ENCODE results near the gene DEPDC4.
"Not testable (repeated sequence)": the region's sequence is repeated elsewhere in the genome, so short reads cannot be mapped to it uniquely, and the experiment has no call there.

The DEPDC4 gene

DNA sequence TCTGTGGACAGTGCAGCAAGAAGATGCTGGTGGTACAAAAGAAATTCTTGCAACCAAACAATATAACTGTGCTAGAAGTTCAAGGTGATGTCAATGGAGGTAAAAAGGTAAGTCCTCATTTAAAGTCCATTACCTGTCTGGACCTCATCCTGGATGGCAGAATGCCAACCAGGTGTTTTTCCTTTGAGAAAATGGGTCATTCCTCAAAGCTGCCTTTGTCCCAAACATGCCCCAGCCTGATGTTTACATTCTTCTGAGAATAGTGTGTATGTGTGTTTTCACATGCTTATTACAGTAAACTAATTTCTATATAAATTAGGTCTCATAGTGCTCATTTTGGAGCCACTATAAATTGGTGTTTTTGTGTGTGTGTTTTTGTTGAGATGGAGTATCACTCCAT is 41.4 kb downstream of the DEPDC4 start:
- Histone ChIP-seq H3K27me3 (no peaks in the 10 kb centered on the region), H3K4me3 (ENCODE audit: low read depth, low read length) (no peak overlapping the region), H3K4me1 (no peaks in the 10 kb centered on the region), H3K36me3 (no peaks in the 10 kb centered on the region; the same call in none of the 2 replicates), H3K9me3 (no peaks in the 10 kb centered on the region)
- no peak for DNase-seq
- TF ChIP-seq, protein P1, sequence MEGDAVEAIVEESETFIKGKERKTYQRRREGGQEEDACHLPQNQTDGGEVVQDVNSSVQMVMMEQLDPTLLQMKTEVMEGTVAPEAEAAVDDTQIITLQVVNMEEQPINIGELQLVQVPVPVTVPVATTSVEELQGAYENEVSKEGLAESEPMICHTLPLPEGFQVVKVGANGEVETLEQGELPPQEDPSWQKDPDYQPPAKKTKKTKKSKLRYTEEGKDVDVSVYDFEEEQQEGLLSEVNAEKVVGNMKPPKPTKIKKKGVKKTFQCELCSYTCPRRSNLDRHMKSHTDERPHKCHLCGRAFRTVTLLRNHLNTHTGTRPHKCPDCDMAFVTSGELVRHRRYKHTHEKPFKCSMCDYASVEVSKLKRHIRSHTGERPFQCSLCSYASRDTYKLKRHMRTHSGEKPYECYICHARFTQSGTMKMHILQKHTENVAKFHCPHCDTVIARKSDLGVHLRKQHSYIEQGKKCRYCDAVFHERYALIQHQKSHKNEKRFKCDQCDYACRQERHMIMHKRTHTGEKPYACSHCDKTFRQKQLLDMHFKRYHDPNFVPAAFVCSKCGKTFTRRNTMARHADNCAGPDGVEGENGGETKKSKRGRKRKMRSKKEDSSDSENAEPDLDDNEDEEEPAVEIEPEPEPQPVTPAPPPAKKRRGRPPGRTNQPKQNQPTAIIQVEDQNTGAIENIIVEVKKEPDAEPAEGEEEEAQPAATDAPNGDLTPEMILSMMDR (IDR thresholded peaks at IDR 0.05; ENCODE audit: low read depth, low read length), result no peak

DNA sequence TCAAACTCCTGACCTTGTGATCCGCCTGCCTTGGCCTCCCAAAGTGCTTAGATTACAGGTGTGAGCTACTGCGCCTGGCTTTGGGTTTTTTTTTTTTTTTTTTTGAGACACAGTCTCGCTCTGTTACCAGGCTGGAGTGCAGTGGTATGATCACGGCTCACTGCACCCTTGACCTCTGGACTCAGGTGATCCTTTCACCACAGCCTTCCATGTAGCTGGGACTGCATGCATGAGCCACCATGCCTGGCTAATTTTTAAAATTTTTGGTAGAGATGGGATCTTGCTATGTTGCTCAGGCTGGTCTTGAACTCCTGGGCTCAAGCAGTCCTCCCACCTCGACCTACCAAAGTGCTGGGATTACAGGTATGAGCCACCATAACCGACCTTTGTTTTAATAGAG is 44.7 kb downstream of the DEPDC4 start:
- H3K4me1 ChIP-seq; H3K27me3 ChIP-seq; H3K9me3 ChIP-seq; DNase-seq; H3K4me3 ChIP-seq (ENCODE audit: low read depth, low read length): not testable (repeated sequence)
- peaks cover 15% of the 10 kb centered on the region for H3K36me3 ChIP-seq

DNA sequence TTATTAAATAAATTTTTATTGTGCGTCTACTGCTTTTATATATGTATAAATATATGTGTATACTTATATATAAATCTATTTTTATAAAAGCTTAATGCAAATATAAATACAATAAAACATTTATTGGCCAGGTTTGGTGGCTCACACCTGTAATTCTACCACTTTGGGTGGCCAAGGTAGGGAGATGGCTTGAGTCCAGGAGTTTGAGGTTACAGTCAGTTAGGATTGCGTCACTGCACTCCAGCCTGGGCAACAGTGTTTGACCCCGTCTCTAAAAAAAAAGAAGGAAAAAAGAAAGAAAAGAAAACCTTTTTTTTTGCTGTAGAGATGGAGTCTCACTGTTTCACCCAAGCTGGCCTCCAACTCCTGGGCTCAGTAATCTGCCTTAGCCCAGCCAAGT is 45.4 kb downstream of the DEPDC4 start:
- Histone ChIP-seq H3K9me3 (no peaks in the 10 kb centered on the region), H3K27me3 (no peaks in the 10 kb centered on the region), H3K4me1 (no peaks in the 10 kb centered on the region), H3K4me3 (ENCODE audit: low read depth, low read length) (no peak overlapping the region), H3K36me3 (peaks cover 15% of the 10 kb centered on the region)
- DNase-seq, result no peak
- TF ChIP-seq, protein P1 (IDR thresholded peaks at IDR 0.05; ENCODE audit: low read depth, low read length), result no peak

DNA sequence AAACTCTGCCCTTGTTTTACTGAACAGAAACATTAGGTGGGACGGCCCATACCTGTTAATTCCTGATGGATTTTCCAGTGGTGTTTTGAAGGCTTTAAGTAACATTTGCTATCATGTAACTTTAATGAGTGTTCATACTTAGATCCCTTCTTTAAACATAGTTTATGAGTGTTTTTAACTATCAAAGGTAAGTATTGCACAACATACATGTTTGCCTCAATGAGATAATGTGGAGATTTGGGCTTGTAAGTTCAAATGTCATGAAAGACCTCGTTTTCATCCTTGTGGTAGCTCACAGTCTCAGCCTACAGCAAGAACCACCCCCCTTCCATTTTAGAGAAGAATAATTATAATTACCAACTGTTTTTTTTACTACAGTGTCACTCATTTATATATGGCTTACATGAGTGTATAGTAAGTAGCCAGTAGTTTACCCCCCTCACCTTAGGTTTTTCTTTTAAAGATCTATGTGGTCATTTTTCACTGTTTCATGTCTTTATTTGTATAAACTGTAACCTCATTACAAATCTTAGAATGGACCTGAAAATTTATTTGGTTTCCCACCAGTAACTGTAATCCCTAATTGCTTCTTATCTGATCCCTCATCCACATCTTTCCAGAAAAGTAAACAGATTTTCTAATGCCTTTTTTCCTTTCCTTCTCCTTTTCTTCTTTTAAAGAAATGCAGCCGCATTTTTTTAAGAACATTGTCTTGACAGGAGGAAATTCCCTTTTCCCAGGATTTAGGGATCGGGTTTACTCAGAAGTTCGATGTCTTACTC is 47.4 kb downstream of the DEPDC4 start:
- no peaks in the 10 kb centered on the region for H3K27me3 ChIP-seq
- no peak for DNase-seq
- peaks cover 22% of the 10 kb centered on the region for H3K36me3 ChIP-seq
- no peaks in the 10 kb centered on the region for H3K9me3 ChIP-seq
- TF ChIP-seq, protein P1 (IDR thresholded peaks at IDR 0.05; ENCODE audit: low read depth, low read length), result no peak
- H3K4me1 ChIP-seq, result no peaks in the 10 kb centered on the region
- no peak overlapping the region for H3K4me3 ChIP-seq (ENCODE audit: low read depth, low read length)

DNA sequence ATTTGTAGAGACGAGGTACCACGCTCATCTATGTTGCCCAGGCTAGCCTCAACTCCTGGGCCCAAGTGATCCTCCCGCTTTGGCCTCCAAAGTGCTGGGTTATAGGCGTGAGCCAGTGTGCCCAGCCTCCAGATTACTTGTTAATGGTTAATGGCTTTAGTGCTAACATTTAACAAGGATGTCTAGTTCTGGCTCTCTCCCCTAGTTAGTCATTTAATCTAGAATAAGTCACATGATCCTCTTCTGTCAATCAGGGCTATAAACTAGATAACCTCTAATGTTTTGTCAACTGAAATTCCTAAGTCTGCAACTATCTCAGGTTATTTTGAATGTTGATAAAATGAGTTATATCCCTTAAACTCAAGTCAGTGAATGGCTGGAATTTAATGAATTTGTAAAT is 50.5 kb downstream of the DEPDC4 start:
- TF ChIP-seq, protein P1 (IDR thresholded peaks at IDR 0.05; ENCODE audit: low read depth, low read length), result no peak
- Histone ChIP-seq H3K4me3 (ENCODE audit: low read depth, low read length) (no peak overlapping the region), H3K9me3 (no peaks in the 10 kb centered on the region), H3K27me3 (no peaks in the 10 kb centered on the region), H3K36me3 (peaks cover 25% of the 10 kb centered on the region), H3K4me1 (no peaks in the 10 kb centered on the region)
- no peak for DNase-seq

DNA sequence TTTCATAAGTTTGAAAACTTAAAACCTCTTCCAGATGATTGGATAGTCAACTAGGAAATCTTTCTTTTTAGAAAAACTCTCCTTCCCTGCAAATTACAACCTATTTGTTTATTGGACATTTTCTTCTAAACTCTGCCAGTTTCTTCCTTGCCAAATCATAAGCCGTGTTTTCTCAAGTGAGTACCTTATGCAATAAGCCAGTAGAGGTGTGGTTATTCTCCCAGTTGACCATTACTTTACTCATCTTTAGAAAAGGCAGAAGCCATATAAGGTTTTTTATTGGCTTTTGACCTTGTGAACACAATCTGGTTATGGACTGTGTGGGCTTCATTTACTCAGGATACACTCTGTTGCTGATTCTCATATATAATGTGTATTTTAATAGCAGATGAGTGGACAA is 51.7 kb downstream of the DEPDC4 start:
- H3K4me1 ChIP-seq, result no peaks in the 10 kb centered on the region
- no peak for DNase-seq
- H3K4me3 ChIP-seq (ENCODE audit: low read depth, low read length), result no peak overlapping the region
- H3K27me3 ChIP-seq, result no peaks in the 10 kb centered on the region
- TF ChIP-seq, protein P1 (IDR thresholded peaks at IDR 0.05; ENCODE audit: low read depth, low read length), result no peak
- peaks cover 34% of the 10 kb centered on the region for H3K36me3 ChIP-seq
- H3K9me3 ChIP-seq, result no peaks in the 10 kb centered on the region
